ENCODE data around the gene PNMA1.
"Not testable (repeated sequence)": the region's sequence is repeated elsewhere in the genome, so short reads cannot be mapped to it uniquely, and the experiment has no call there.

Gene PNMA1

DNA sequence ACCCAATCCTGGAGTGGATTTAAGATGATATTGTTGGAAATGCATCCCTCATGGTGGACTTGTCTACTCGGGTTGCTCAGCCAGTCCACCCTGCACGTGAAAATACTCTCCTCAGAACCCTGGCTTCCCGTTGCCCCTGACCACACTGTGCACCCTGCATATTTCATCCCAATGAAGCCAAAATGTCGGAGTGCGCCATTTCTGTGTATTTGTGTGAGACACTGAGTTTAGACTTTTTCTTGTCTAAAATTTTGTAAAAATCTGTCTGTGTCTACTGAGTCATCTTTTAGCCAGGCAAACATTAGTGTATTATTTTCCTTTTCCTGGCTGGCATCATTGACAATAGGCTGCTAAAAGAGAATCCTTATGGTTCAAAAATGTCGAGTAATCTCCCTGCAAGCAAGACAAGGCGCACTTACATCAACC lies 485 bp upstream of the PNMA1 start:
- peak overlapping the region; percentile 50 for H3K4me3 ChIP-seq (ENCODE audit: low read length)
- DNase-seq (ENCODE audit: low read depth) = no peak
- TF ChIP-seq, protein P1, sequence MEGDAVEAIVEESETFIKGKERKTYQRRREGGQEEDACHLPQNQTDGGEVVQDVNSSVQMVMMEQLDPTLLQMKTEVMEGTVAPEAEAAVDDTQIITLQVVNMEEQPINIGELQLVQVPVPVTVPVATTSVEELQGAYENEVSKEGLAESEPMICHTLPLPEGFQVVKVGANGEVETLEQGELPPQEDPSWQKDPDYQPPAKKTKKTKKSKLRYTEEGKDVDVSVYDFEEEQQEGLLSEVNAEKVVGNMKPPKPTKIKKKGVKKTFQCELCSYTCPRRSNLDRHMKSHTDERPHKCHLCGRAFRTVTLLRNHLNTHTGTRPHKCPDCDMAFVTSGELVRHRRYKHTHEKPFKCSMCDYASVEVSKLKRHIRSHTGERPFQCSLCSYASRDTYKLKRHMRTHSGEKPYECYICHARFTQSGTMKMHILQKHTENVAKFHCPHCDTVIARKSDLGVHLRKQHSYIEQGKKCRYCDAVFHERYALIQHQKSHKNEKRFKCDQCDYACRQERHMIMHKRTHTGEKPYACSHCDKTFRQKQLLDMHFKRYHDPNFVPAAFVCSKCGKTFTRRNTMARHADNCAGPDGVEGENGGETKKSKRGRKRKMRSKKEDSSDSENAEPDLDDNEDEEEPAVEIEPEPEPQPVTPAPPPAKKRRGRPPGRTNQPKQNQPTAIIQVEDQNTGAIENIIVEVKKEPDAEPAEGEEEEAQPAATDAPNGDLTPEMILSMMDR (conservative IDR thresholded peaks at IDR 0.05; ENCODE audit: low read depth, low read length) = no peak

DNA sequence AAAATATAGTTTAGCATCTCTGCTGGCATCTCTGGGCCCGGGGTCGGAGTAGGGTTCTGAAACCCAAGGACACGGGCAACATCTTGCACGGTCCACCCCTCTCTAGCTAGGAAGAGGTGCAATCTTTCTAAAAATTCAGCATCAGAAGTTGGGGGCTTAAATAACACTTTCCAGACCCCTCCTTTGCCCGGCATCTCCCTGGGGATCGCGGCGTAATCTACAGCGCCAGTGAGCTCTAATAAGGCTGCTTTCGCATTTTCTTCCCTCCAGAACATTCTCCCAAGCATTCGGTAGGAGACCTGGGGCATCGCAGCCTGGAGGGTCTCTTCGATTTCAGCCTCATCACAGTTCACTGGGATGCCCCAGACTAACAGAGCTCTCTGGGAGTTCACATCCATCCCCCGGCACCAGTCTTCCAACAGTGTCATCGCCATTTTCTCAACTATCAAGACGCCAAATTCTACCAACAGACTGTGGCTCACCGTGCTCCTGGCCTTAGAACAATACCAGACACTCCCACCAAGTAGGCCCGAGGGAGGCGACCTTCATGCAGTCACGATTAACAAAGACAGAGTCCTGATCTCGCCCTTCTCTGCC lies 880 bp downstream of the PNMA1 start:
- DNase-seq (ENCODE audit: low read depth) = no peak
- TF ChIP-seq, protein P1 (conservative IDR thresholded peaks at IDR 0.05; ENCODE audit: low read depth, low read length) = no peak
- H3K4me3 ChIP-seq (ENCODE audit: low read length) = peak overlapping the region; percentile 90

DNA sequence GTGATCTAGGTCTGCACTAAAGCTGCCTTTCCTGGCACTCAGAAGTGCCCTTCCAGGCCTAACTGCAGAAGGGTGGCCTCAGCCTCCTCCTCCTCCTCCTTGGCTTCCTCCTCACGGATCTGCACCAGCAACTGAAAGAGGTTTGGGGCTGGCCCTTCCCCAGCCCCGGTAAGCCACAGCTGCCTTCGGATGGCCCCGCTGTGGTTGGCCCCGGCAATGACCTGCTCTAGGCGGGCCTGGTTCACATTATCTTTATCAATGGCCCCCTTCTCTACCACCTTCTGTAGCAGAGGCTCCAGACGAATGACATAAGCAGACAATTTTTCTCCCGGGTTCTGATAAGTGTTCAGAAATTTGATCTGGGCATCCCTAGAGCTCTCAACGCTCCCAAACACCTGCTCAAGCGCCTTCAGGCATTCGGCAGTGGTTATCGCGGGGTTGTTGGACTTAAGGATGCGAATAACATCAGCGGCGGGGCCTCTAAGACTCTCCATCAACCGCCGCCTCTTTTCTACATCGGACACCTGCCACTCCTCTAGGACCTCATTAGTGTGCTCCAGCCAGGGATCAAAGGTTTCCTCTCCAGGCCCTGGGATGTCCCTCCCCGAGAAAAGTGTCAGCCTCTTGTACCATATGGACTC lies 1.5 kb downstream of the PNMA1 start:
- H3K4me3 ChIP-seq (ENCODE audit: low read length) = peak overlapping the region; percentile 90
- DNase-seq (ENCODE audit: low read depth) = no peak
- TF ChIP-seq, protein P1 (conservative IDR thresholded peaks at IDR 0.05; ENCODE audit: low read depth, low read length) = no peak

DNA sequence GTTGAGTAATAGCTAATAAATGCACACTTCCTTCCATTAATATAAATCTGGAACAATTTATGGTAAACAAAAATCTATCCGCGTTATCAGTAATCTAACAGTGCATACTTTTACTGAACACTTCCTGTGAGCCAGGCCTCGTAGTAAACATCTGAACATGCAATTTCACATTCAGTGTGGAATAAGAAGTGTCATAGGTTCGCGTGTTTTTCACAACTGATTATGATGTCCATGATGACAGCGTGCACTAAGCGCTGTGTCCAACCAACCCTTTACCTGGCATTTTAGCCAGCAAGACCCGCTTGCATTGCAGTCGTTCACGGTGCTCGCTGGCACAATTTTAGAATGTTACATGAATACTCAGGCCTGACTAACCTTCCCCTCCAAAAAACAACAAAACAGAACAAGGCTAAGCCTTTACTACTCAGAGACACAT lies 2.1 kb downstream of the PNMA1 start:
- H3K4me3 ChIP-seq (ENCODE audit: low read length) = peak overlapping the region; percentile 90

DNA sequence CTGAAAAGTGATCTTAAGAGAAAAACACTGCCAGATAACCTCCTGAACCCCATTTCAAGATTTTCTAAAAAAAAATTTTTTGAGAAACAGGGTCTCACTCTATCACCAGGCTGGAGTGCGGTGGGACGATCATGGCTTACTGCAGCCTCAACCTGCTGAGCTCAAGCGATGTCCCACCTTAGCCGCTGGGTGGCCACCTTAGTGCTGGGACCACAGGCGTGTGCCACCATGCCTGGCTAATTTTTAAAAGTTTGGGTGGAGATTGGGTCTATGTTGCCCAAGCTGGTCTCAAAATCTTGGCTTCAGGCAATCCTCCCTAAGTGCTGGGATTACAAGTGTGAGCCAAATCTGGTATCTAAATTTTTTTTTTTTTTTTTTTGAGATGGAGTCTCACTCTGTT lies 3.4 kb downstream of the PNMA1 start:
- DNase-seq (ENCODE audit: low read depth) = no peak
- TF ChIP-seq, protein P1 (conservative IDR thresholded peaks at IDR 0.05; ENCODE audit: low read depth, low read length) = peak; percentile 4
- H3K4me3 ChIP-seq (ENCODE audit: low read length) = no peak overlapping the region

More for the DNA sequence above, 2.1 kb downstream of the PNMA1 start:
- TF ChIP-seq, protein P1 (conservative IDR thresholded peaks at IDR 0.05; ENCODE audit: low read depth, low read length) = no peak
- DNase-seq (ENCODE audit: low read depth) = no peak

DNA sequence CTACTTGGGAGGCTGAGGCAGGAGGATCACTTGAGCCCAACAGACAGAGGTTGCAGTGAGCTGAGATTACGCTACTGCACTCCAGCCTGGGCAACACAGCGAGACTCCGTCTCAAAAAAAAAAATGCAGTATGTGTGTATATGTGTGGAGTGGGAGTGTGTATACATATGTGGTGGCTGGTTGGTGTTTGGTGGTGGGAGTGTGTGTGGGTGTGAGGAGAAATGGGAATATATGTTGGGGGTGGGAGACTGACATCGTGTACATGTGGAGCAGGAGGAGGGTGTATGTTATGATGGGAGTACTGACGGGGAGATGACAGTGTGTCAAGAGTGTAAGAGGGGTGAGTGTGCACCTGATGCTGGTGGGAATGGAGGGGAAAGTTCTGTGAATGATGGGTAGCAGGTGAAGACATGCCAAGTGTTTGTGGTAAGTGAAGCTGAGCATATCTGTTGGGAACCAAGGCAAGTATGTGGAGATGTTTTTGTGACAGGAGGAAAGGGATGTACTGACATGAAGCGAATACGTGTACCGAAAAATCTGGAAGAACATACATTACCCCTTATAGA lies 4.2 kb downstream of the PNMA1 start:
- DNase-seq (ENCODE audit: low read depth) = no peak
- TF ChIP-seq, protein P1 (conservative IDR thresholded peaks at IDR 0.05; ENCODE audit: low read depth, low read length) = no peak
- no peak overlapping the region for H3K4me3 ChIP-seq (ENCODE audit: low read length)

DNA sequence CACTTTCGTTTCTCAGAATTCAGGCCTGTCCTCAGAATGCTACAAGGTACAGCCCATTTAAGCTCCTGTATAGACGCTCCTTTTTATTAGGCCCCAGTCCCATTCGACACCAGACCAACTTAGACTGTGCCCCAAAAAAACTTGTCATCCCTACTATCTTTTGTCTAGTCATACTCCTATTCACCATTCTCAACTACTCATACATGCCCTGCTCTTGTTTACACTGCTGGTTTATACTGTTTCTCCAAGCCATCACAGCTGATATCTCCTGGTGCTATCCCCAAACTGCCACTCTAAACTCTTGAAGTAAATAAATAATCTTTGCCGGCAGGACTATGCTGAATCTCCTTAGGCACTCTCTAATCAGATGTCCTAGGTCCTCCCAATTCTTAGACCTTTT lies 6.1 kb downstream of the PNMA1 start:
- H3K4me3 ChIP-seq (ENCODE audit: low read length); DNase-seq (ENCODE audit: low read depth): not testable (repeated sequence)

Data from retinal pigment epithelial cell (primary cell).